Panc1 (cell line): ENCODE measurements around the gene CD300LB. TPM values are rescaled to one million over a fixed set of nuclear protein-coding genes. Genes with fewer than 3 reads are reported as not detected.

ENCODE experiments used
- ATAC-seq: fragments of 200-7000 bp; cut with Tn5 transposase; 2 replicates; pipeline ENCODE4 v1.9.1; 2020; ENCODE audit warnings: mild to moderate bottlenecking, moderate library complexity
- BruUV-seq: library from RNA; stranded (reverse); fragments of 400-500 nt; replicated peaks from 2 replicates; lab custom pipeline; 2021; lab: Mats Ljungman, UMichigan
- CTCF ChIA-PET: fragments of 300-600 bp; sonication (Branson Sonifier 250); formaldehyde crosslinking; loops from one replicate; lab custom pipeline; 2022; ENCODE audit warnings: antibody characterized with exemption; lab: Charles Lee
- POLR2A ChIA-PET: fragments of 300-600 bp; sonication (Branson Sonifier 250); formaldehyde crosslinking; loops from one replicate; lab custom pipeline; 2022; ENCODE audit warnings: antibody characterized with exemption; lab: Charles Lee
- DNase-seq: peaks from one replicate; pipeline ENCODE4 v3.0.0-alpha.2; 2010; ENCODE audit warnings: low read depth, low spot score
- H3K27ac ChIP-seq: 2 replicates; pipeline ENCODE4 v1.5.1; 2011; ENCODE audit warnings: mild to moderate bottlenecking, low read length, inconsistent platforms
- H3K27me3 ChIP-seq: fragments of 200-500 bp; sonication (Bioruptor generic); 2 replicates; pipeline ENCODE4 v1.6.0; 2014; ENCODE audit warnings: low read length, inconsistent platforms; ENCODE audit not compliant: control insufficient read depth, insufficient read depth
- H3K36me3 ChIP-seq: fragments of 200-500 bp; sonication (Bioruptor generic); 2 replicates; pipeline ENCODE4 v1.5.1; 2014; ENCODE audit warnings: inconsistent platforms, mild to moderate bottlenecking, low read length, moderate library complexity; ENCODE audit not compliant: control insufficient read depth, insufficient read depth
- H3K4me1 ChIP-seq: 2 replicates; pipeline ENCODE4 v1.5.1; 2011; ENCODE audit warnings: inconsistent platforms, mild to moderate bottlenecking, low read length, moderate library complexity; ENCODE audit not compliant: control insufficient read depth, insufficient read depth
- H3K4me3 ChIP-seq, 2 experiments: 2 replicates each; pipeline ENCODE4 v1.5.1; 2011 to 2012; ENCODE audit warnings: low read depth in 2 of 2, low read length in 2 of 2, mild to moderate bottlenecking in 2 of 2, inconsistent platforms in 1 of 2, moderate library complexity in 1 of 2
- H3K9me3 ChIP-seq: fragments of 200-500 bp; sonication (Bioruptor generic); 2 replicates; pipeline ENCODE4 v1.5.1; 2014; ENCODE audit warnings: low read depth, mild to moderate bottlenecking, inconsistent platforms, low read length, moderate library complexity; ENCODE audit not compliant: control insufficient read depth, insufficient read depth
- POLR2AphosphoS5 ChIP-seq: IDR thresholded peaks from 2 replicates; pipeline ENCODE4 v1.6.1; 2012; ENCODE audit warnings: mild to moderate bottlenecking, low read depth, low read length, moderate library complexity
- SIN3A ChIP-seq: IDR thresholded peaks from 2 replicates; pipeline ENCODE4 v1.6.1; 2012; ENCODE audit warnings: low read depth, mild to moderate bottlenecking, low read length, moderate library complexity, borderline replicate concordance; ENCODE audit not compliant: insufficient read depth
- TCF7L2 ChIP-seq: IDR thresholded peaks from 2 replicates; pipeline ENCODE4 v1.6.1; 2011; ENCODE audit warnings: mild to moderate bottlenecking, low read depth, low read length, inconsistent platforms
- in situ Hi-C: cut with HindIII; loops from 2 replicates; pipeline ENCODE4 v1.10.0; 2016; ENCODE audit warnings: low sequenced_read_pairs, low pct_unique_long_range_greater_than_20kb
- intact Hi-C: fragments of 100-400 bp; cut with micrococcal nuclease; formaldehyde crosslinking; loops from one replicate; pipeline ENCODE4 v1.10.0; 2022; ENCODE audit not compliant: unreplicated experiment
- total RNA-seq: library from RNA; stranded (reverse); gene quantifications from one replicate; pipeline ENCODE4 v1.2.1, GENCODE V29; 2021; ENCODE audit not compliant: unreplicated experiment
- TF ChIP-seq, protein P1 (sequence below): fragments of 450-650 bp; IDR thresholded peaks from 2 replicates; pipeline ENCODE4 v1.5.1; 2017; ENCODE audit warnings: mild to moderate bottlenecking
- TF ChIP-seq, protein P2 (sequence below), 2 experiments: IDR thresholded peaks; 2 replicates each; pipeline ENCODE4 v1.6.1; 2011 to 2012; ENCODE audit warnings: low read depth in 2 of 2, control low read depth in 1 of 2, low read length in 1 of 2, mild to moderate bottlenecking in 1 of 2, moderate library complexity in 1 of 2; ENCODE audit not compliant: insufficient read depth in 1 of 2

Gene CD300LB
- total RNA-seq, 1 experiment from 2014 or later = not detected

DNA sequence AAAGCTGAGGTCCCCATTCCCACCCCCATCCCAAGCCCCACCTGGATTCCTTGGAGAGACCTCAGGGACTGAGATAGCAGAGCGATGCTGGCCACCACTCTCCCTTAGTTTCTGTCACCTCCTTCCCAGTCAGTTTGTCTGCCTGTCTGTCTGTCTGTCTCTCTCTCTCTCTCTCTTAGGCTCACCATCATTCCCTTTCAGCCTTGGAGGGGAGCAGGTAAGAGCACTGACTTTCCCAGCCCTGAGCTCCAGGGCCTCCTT lies 5.9 kb downstream of the CD300LB start:
- ATAC-seq = no peak
- in situ Hi-C loops (no loop called here), intact Hi-C loops (no loop called here)
- Histone ChIP-seq H3K27me3 (peaks cover 16% of the 10 kb centered on the region), H3K27ac (no peak overlapping the region), H3K4me3 (no peak overlapping the region), H3K4me1 (no peaks in the 10 kb centered on the region), H3K36me3 (no peaks in the 10 kb centered on the region), H3K9me3 (no peaks in the 10 kb centered on the region)
- no peak for TF ChIP-seq POLR2AphosphoS5
- TF ChIP-seq TCF7L2 = no peak
- TF ChIP-seq, protein P1, sequence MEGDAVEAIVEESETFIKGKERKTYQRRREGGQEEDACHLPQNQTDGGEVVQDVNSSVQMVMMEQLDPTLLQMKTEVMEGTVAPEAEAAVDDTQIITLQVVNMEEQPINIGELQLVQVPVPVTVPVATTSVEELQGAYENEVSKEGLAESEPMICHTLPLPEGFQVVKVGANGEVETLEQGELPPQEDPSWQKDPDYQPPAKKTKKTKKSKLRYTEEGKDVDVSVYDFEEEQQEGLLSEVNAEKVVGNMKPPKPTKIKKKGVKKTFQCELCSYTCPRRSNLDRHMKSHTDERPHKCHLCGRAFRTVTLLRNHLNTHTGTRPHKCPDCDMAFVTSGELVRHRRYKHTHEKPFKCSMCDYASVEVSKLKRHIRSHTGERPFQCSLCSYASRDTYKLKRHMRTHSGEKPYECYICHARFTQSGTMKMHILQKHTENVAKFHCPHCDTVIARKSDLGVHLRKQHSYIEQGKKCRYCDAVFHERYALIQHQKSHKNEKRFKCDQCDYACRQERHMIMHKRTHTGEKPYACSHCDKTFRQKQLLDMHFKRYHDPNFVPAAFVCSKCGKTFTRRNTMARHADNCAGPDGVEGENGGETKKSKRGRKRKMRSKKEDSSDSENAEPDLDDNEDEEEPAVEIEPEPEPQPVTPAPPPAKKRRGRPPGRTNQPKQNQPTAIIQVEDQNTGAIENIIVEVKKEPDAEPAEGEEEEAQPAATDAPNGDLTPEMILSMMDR = no peak
- TF ChIP-seq, protein P2, sequence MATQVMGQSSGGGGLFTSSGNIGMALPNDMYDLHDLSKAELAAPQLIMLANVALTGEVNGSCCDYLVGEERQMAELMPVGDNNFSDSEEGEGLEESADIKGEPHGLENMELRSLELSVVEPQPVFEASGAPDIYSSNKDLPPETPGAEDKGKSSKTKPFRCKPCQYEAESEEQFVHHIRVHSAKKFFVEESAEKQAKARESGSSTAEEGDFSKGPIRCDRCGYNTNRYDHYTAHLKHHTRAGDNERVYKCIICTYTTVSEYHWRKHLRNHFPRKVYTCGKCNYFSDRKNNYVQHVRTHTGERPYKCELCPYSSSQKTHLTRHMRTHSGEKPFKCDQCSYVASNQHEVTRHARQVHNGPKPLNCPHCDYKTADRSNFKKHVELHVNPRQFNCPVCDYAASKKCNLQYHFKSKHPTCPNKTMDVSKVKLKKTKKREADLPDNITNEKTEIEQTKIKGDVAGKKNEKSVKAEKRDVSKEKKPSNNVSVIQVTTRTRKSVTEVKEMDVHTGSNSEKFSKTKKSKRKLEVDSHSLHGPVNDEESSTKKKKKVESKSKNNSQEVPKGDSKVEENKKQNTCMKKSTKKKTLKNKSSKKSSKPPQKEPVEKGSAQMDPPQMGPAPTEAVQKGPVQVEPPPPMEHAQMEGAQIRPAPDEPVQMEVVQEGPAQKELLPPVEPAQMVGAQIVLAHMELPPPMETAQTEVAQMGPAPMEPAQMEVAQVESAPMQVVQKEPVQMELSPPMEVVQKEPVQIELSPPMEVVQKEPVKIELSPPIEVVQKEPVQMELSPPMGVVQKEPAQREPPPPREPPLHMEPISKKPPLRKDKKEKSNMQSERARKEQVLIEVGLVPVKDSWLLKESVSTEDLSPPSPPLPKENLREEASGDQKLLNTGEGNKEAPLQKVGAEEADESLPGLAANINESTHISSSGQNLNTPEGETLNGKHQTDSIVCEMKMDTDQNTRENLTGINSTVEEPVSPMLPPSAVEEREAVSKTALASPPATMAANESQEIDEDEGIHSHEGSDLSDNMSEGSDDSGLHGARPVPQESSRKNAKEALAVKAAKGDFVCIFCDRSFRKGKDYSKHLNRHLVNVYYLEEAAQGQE (IDR thresholded peaks at IDR 0.05; ENCODE audit: insufficient read depth in 1 of 2, low read depth in 2 of 2, low read length in 1 of 2) = no peak
- no peak for TF ChIP-seq SIN3A
- DNase-seq = no peak
- CTCF ChIA-PET = no interaction called here
- POLR2A ChIA-PET = no interaction called here
- BruUV-seq = no TSS peak

DNA sequence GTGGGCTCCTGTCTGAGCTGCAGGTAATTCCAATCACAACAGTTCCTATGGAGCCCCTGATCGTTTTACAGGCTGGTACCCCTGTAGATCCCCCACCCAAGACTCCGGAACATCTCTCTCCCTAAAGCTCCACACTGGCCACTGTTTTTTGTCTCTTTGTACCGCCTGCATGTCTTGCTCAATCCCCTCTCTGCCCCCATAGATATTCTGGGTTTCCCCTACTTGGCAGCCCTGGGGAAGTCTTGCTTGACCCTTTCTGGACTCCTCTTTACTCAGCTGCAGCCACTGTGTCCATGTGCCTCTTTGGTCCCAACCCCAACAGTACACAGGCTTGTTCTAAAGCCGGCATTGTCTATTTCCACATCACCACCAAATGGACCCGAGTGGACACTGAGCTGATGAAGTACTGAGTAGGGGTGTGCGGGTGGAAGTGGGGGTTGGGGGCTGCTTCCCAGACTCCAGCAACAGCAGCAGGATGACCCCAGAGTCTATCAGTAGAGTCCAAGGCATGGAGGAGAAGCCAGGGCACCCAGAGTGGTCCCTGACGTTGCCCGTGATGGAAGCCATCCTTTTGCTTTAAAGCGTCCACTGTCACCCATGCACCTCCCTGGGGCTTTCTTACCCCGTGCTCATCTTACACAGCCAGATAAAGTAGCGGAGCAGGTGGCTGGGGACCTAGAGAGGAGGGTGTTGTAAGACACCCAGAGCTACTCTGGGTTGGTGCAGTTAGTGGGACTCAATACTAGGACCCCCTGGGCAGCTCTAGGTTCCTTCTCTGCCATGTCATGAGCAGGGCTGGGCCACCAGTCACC lies 6.4 kb downstream of the CD300LB start:
- no peak overlapping the region for H3K27ac ChIP-seq
- no peaks in the 10 kb centered on the region for H3K9me3 ChIP-seq
- in situ Hi-C loops = no loop called here
- H3K36me3 ChIP-seq = no peaks in the 10 kb centered on the region
- H3K4me3 ChIP-seq = no peak overlapping the region
- intact Hi-C loops = no loop called here
- ChIA-PET POLR2A (no interaction called here), CTCF (no interaction called here)
- H3K27me3 ChIP-seq = peaks cover 15% of the 10 kb centered on the region
- no peak for DNase-seq
- TF ChIP-seq POLR2AphosphoS5 (no peak), TCF7L2 (no peak)
- no peak for ATAC-seq
- no TSS peak for BruUV-seq
- no peaks in the 10 kb centered on the region for H3K4me1 ChIP-seq

DNA sequence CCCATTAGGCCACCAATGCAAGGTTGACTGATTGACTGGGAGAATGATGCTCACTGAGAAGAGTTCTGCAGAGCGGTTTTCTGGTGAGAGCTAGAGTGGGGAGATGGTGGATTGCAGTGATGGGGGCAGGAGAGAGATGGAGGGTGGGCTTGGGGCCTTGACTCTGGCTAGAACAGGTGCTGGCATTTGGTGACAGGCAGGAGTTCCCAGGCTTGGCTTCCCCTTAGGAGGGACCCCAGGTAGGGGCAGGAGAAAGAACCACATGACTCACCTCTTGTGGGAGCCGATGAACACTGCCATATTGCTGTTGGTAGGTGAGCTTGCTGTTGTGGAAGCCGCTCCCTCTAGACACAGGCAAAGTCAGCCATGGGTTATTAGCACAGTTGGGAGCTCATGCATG lies 8.0 kb downstream of the CD300LB start:
- BruUV-seq = no TSS peak
- TF ChIP-seq, protein P2 (IDR thresholded peaks at IDR 0.05; ENCODE audit: insufficient read depth in 1 of 2, low read depth in 2 of 2, low read length in 1 of 2) = no peak
- TF ChIP-seq POLR2AphosphoS5 (no peak), SIN3A (no peak), TCF7L2 (no peak)
- TF ChIP-seq, protein P1 = no peak
- POLR2A ChIA-PET = no interaction called here
- in situ Hi-C loops (no loop called here), intact Hi-C loops (no loop called here)
- DNase-seq (no peak), ATAC-seq (no peak)
- H3K9me3 ChIP-seq = no peaks in the 10 kb centered on the region
- no peaks in the 10 kb centered on the region for H3K4me1 ChIP-seq
- no peak overlapping the region for H3K27ac ChIP-seq
- CTCF ChIA-PET = no interaction called here
- H3K27me3 ChIP-seq = peaks cover 12% of the 10 kb centered on the region
- no peak overlapping the region for H3K4me3 ChIP-seq
- H3K36me3 ChIP-seq = no peaks in the 10 kb centered on the region
